GM19193 (cell line): ENCODE data around the gene ALOX12.

ENCODE experiments used
- POLR2A ChIP-seq: IDR thresholded peaks from 4 replicates; pipeline ENCODE4 v1.6.1; 2011; ENCODE audit not compliant: insufficient read depth, insufficient read length; ENCODE audit errors: extremely low read depth

Gene ALOX12

DNA sequence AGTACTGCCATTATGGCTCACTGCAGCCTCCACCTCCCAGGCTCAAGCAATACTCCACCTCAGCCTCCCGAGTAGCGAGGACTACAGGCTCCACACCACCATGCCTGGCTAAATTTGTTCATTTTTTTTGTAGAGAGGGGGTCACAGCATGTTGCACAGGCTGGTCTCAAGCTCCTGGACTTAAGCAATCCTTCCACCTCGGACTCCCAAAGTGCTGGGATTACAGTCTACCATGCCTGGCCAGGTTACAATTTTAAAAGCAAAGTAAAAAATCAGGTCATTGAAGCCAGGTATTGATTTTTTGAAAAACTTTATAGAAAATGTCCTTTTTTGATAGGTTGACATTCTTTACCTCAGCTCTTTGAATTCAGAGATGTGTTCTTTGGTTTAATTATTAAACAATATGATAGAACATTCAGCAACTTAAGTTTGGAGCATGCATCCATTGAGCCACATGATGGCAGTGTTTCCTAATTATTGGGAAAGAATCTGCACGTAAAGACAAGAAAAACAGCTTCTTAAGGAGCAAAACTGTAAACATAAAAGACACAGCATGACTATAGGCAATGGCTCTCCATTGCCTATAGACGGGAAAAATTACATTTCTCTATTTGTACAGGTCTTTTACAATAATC lies 49.8 kb downstream of the ALOX12 start:
- no peak for TF ChIP-seq POLR2A

- no peak for TF ChIP-seq POLR2A
These were observed 50.4 kb downstream of the ALOX12 start for GRCh38 chr17:7046127-7046724.

- no peak for TF ChIP-seq POLR2A
These were observed 51.7 kb downstream of the ALOX12 start for GRCh38 chr17:7047566-7047965.

- TF ChIP-seq POLR2A = no peak
These were observed 53.1 kb downstream of the ALOX12 start for GRCh38 chr17:7048968-7049367.

DNA sequence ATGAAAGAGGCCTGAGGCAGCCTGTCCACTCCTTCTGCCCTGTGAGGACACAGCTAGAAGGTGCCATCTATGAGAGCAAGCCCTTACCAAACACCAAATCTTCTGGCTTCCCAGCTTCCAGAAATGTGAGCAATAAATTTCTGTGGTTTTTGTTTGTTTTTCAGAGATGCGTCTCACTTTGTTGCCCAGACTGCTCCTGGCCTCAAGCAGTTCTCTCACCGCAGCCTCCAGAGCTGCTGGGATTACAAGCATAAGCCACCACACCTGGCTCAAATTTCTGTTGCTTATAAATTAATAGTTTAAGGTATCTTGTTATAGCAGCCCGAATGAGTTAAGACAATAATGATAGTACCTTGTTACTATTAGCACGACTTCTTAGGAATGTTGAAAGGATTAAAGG lies 60.5 kb downstream of the ALOX12 start:
- no peak for TF ChIP-seq POLR2A

- no peak for TF ChIP-seq POLR2A
These were observed 63.1 kb downstream of the ALOX12 start for GRCh38 chr17:7058831-7059447.
